ENCODE results near the gene SLC35F2. TPM values are rescaled to one million over a fixed set of nuclear protein-coding genes. Genes with fewer than 3 reads are reported as not detected.
"Not testable (repeated sequence)": the region's sequence is repeated elsewhere in the genome, so short reads cannot be mapped to it uniquely, and the experiment has no call there.

SLC35F2 gene
- total RNA-seq (10 to 100 TPM in 1 of 2 donors, 1 to 10 TPM in 1; 6.1 to 12.1 TPM), polyA plus RNA-seq (1 to 10 TPM; 2.0 to 3.6 TPM)
- long read RNA-seq, donor 1, transcript SLC35F2-204 (8 exons, 3,170 nt): major isoform, 6 of 10 reads
- long read RNA-seq, donor 1, partial matches to known transcripts: 0 of 10 reads
- long read RNA-seq, donor 1, other reads (novel, unspliced or antisense): 4 of 10 reads
- long read RNA-seq, donor 2, partial matches to known transcripts: 1 of 7 reads
- long read RNA-seq, donor 2, other reads (novel, unspliced or antisense): 3 of 7 reads

GRCh38 chr11:107858217-107859070, at the start of gene SLC35F2:
Gene SLC35F2 (minus strand): TSS chr11:107858787. CDS start chr11:107858767, 20 bp downstream.
- intact Hi-C loops (cut with DNase I): no loop called here
- Histone ChIP-seq H3K4me3 (ENCODE audit: low read length in 2 of 2) (peak within 1 kb of the TSS; percentile 58 to 67), H3K27me3 (ENCODE audit: control insufficient read depth in 1 of 2, insufficient read depth in 2 of 2, low read length in 1 of 2) (no peaks in the 10 kb centered on the region), H3K4me1 (ENCODE audit: control insufficient read depth in 1 of 2, insufficient read depth in 2 of 2, low read length in 2 of 2) (no peaks in the 10 kb centered on the region), H3K36me3 (ENCODE audit: control insufficient read depth in 1 of 2, insufficient read depth in 2 of 2, low read length in 1 of 2) (no peaks in the 10 kb centered on the region), H3K9me3 (ENCODE audit: control insufficient read depth, low read length) (no peaks in the 10 kb centered on the region), H3K27ac (ENCODE audit: low read depth in 1 of 2, low read length in 2 of 2) (peak within 1 kb of the TSS in 1 of 2 donors; percentile 22)
- DNase-seq (peak; percentile 74 to 87), ATAC-seq (ENCODE audit: low FRiP score) (peak; percentile 83)
- WGBS, 2 donors: 0% methylated on average over 67 to 73 of the region's 73 CpGs

- 68 to 78% methylated on average over 23 of the region's 23 CpGs for WGBS, 2 donors
- ATAC-seq (ENCODE audit: low FRiP score): no peak
- DNase-seq: no peak
Observed at GRCh38 chr11:107908211-107908610, 49.6 kb upstream of the SLC35F2 start.

GRCh38 chr11:107898270-107898669, 39.7 kb upstream of the SLC35F2 start:
- no peak for DNase-seq
- H3K27me3 ChIP-seq (ENCODE audit: control insufficient read depth in 1 of 2, insufficient read depth in 2 of 2, low read length in 1 of 2): no peaks in the 10 kb centered on the region
- no peak overlapping the region for H3K27ac ChIP-seq (ENCODE audit: low read depth in 1 of 2, low read length in 2 of 2)
- no peak overlapping the region for H3K4me3 ChIP-seq (ENCODE audit: low read length in 2 of 2)
- intact Hi-C loops (cut with DNase I): loop anchor here in 1 of 2 donors (10.0 kb wide), 1 partner anchor 313 kb away; no protein-coding TSS in a partner anchor
- WGBS, 2 donors: 38 to 64% methylated on average over 1 of the region's 1 CpG
- no peaks in the 10 kb centered on the region for H3K9me3 ChIP-seq (ENCODE audit: control insufficient read depth, low read length)
- H3K4me1 ChIP-seq (ENCODE audit: control insufficient read depth in 1 of 2, insufficient read depth in 2 of 2, low read length in 2 of 2): no peaks in the 10 kb centered on the region
- peak; percentile 66 for ATAC-seq (ENCODE audit: low FRiP score)
- no peaks in the 10 kb centered on the region for H3K36me3 ChIP-seq (ENCODE audit: control insufficient read depth in 1 of 2, insufficient read depth in 2 of 2, low read length in 1 of 2)

More at GRCh38 chr11:107908211-107908610, 49.6 kb upstream of the SLC35F2 start:
- Histone ChIP-seq H3K27ac (ENCODE audit: low read depth in 1 of 2, low read length in 2 of 2) (no peak overlapping the region), H3K27me3 (ENCODE audit: control insufficient read depth in 1 of 2, insufficient read depth in 2 of 2, low read length in 1 of 2) (no peaks in the 10 kb centered on the region), H3K4me1 (ENCODE audit: control insufficient read depth in 1 of 2, insufficient read depth in 2 of 2, low read length in 2 of 2) (no peaks in the 10 kb centered on the region), H3K36me3 (ENCODE audit: control insufficient read depth in 1 of 2, insufficient read depth in 2 of 2, low read length in 1 of 2) (no peaks in the 10 kb centered on the region), H3K9me3 (ENCODE audit: control insufficient read depth, low read length) (no peaks in the 10 kb centered on the region), H3K4me3 (ENCODE audit: low read length in 2 of 2) (no peak overlapping the region)
- intact Hi-C loops (cut with DNase I): no loop called here

GRCh38 chr11:107882095-107882820, 23.7 kb upstream of the SLC35F2 start:
- intact Hi-C loops (cut with DNase I): no loop called here
- ATAC-seq (ENCODE audit: low FRiP score) (no peak), DNase-seq (no peak)
- H3K27ac ChIP-seq (ENCODE audit: low read depth in 1 of 2, low read length in 2 of 2): no peak overlapping the region
- WGBS, 2 donors: 97% methylated on average over 3 of the region's 3 CpGs
- no peak overlapping the region for H3K4me3 ChIP-seq (ENCODE audit: low read length in 2 of 2)
- peaks cover 1% of the 10 kb centered on the region for H3K9me3 ChIP-seq (ENCODE audit: control insufficient read depth, low read length)
- H3K4me1 ChIP-seq (ENCODE audit: control insufficient read depth in 1 of 2, insufficient read depth in 2 of 2, low read length in 2 of 2): no peaks in the 10 kb centered on the region
- H3K36me3 ChIP-seq (ENCODE audit: control insufficient read depth in 1 of 2, insufficient read depth in 2 of 2, low read length in 1 of 2): no peaks in the 10 kb centered on the region
- no peaks in the 10 kb centered on the region for H3K27me3 ChIP-seq (ENCODE audit: control insufficient read depth in 1 of 2, insufficient read depth in 2 of 2, low read length in 1 of 2)

GRCh38 chr11:107881471-107881870, 22.9 kb upstream of the SLC35F2 start:
- H3K27me3 ChIP-seq (ENCODE audit: control insufficient read depth in 1 of 2, insufficient read depth in 2 of 2, low read length in 1 of 2); ATAC-seq (ENCODE audit: low FRiP score); H3K9me3 ChIP-seq (ENCODE audit: control insufficient read depth, low read length); H3K4me3 ChIP-seq (ENCODE audit: low read length in 2 of 2); DNase-seq; H3K27ac ChIP-seq (ENCODE audit: low read depth in 1 of 2, low read length in 2 of 2); intact Hi-C loops (cut with DNase I); H3K4me1 ChIP-seq (ENCODE audit: control insufficient read depth in 1 of 2, insufficient read depth in 2 of 2, low read length in 2 of 2); H3K36me3 ChIP-seq (ENCODE audit: control insufficient read depth in 1 of 2, insufficient read depth in 2 of 2, low read length in 1 of 2): not testable (repeated sequence)
- WGBS, 2 donors: 92 to 93% methylated on average over 9 of the region's 9 CpGs

- intact Hi-C loops (cut with DNase I): no loop called here
- no peaks in the 10 kb centered on the region for H3K36me3 ChIP-seq (ENCODE audit: control insufficient read depth in 1 of 2, insufficient read depth in 2 of 2, low read length in 1 of 2)
- no peak for DNase-seq
- no peak for ATAC-seq (ENCODE audit: low FRiP score)
- H3K27me3 ChIP-seq (ENCODE audit: control insufficient read depth in 1 of 2, insufficient read depth in 2 of 2, low read length in 1 of 2): no peaks in the 10 kb centered on the region
- no peak overlapping the region for H3K4me3 ChIP-seq (ENCODE audit: low read length in 2 of 2)
- no peak overlapping the region for H3K27ac ChIP-seq (ENCODE audit: low read depth in 1 of 2, low read length in 2 of 2)
- 54 to 66% methylated on average over 2 of the region's 2 CpGs for whole genome bisulfite sequencing, 2 donors
- H3K9me3 ChIP-seq (ENCODE audit: control insufficient read depth, low read length): no peaks in the 10 kb centered on the region
- no peaks in the 10 kb centered on the region for H3K4me1 ChIP-seq (ENCODE audit: control insufficient read depth in 1 of 2, insufficient read depth in 2 of 2, low read length in 2 of 2)
Observed at GRCh38 chr11:107876141-107876540, 17.6 kb upstream of the SLC35F2 start.

- H3K4me3 ChIP-seq (ENCODE audit: low read length in 2 of 2): no peak overlapping the region
- DNase-seq (no peak), ATAC-seq (ENCODE audit: low FRiP score) (no peak)
- WGBS, 2 donors: 41 to 58% methylated on average over 4 of the region's 4 CpGs
- no peaks in the 10 kb centered on the region for H3K9me3 ChIP-seq (ENCODE audit: control insufficient read depth, low read length)
- H3K27ac ChIP-seq (ENCODE audit: low read depth in 1 of 2, low read length in 2 of 2): no peak overlapping the region
- intact Hi-C loops (cut with DNase I): no loop called here
- H3K27me3 ChIP-seq (ENCODE audit: control insufficient read depth in 1 of 2, insufficient read depth in 2 of 2, low read length in 1 of 2): no peaks in the 10 kb centered on the region
- H3K4me1 ChIP-seq (ENCODE audit: control insufficient read depth in 1 of 2, insufficient read depth in 2 of 2, low read length in 2 of 2): no peaks in the 10 kb centered on the region
- no peaks in the 10 kb centered on the region for H3K36me3 ChIP-seq (ENCODE audit: control insufficient read depth in 1 of 2, insufficient read depth in 2 of 2, low read length in 1 of 2)
Observed at GRCh38 chr11:107864591-107864990, 6.0 kb upstream of the SLC35F2 start.

- no peak overlapping the region for H3K4me3 ChIP-seq (ENCODE audit: low read length in 2 of 2)
Observed at GRCh38 chr11:107860688-107861087, 2.1 kb upstream of the SLC35F2 start.

More at GRCh38 chr11:107860688-107861087, 2.1 kb upstream of the SLC35F2 start:
- no peak overlapping the region for H3K27ac ChIP-seq (ENCODE audit: low read depth in 1 of 2, low read length in 2 of 2)
- intact Hi-C loops (cut with DNase I): no loop called here
- 70 to 74% methylated on average over 2 of the region's 2 CpGs for WGBS, 2 donors
- no peaks in the 10 kb centered on the region for H3K9me3 ChIP-seq (ENCODE audit: control insufficient read depth, low read length)
- H3K27me3 ChIP-seq (ENCODE audit: control insufficient read depth in 1 of 2, insufficient read depth in 2 of 2, low read length in 1 of 2): no peaks in the 10 kb centered on the region
- H3K4me1 ChIP-seq (ENCODE audit: control insufficient read depth in 1 of 2, insufficient read depth in 2 of 2, low read length in 2 of 2): no peaks in the 10 kb centered on the region
- no peak for ATAC-seq (ENCODE audit: low FRiP score)
- DNase-seq: no peak
- H3K36me3 ChIP-seq (ENCODE audit: control insufficient read depth in 1 of 2, insufficient read depth in 2 of 2, low read length in 1 of 2): no peaks in the 10 kb centered on the region
